Thymus (tissue), 11 donors: ENCODE measurements around the gene ITPR1. TPM values are rescaled to one million over a fixed set of nuclear protein-coding genes. Genes with fewer than 3 reads are reported as not detected.

Experiments used
- DNase-seq, 9 donors: peaks; one replicate each; pipeline ENCODE4 v3.0.0-alpha.2; 2013; ENCODE audit warnings: low spot score in 9 of 9, low read depth in 6 of 9, missing footprints in 1 of 9
- H3K27ac ChIP-seq, 2 donors: one replicate each; pipeline ENCODE4 v1.5.1; 2013; ENCODE audit warnings: control low read depth in 1 of 2, low read depth in 1 of 2, low read length in 1 of 2, mild to moderate bottlenecking in 1 of 2, moderate library complexity in 1 of 2
- H3K27me3 ChIP-seq, 2 donors: one replicate each; pipeline ENCODE4 v1.5.1; 2013; ENCODE audit warnings: low read length in 1 of 2; ENCODE audit not compliant: control insufficient read depth in 2 of 2, insufficient read depth in 1 of 2
- H3K36me3 ChIP-seq, 2 donors: one replicate each; pipeline ENCODE4 v1.5.1; 2013; ENCODE audit warnings: low read length in 1 of 2, mild to moderate bottlenecking in 1 of 2, moderate library complexity in 1 of 2; ENCODE audit not compliant: control insufficient read depth in 2 of 2, insufficient read depth in 2 of 2
- H3K4me1 ChIP-seq, 2 donors: one replicate each; pipeline ENCODE4 v1.5.1; 2013; ENCODE audit warnings: low read length in 2 of 2; ENCODE audit not compliant: control insufficient read depth in 2 of 2, insufficient read depth in 2 of 2
- H3K4me3 ChIP-seq, 2 donors: one replicate each; pipeline ENCODE4 v1.5.1; 2013; ENCODE audit warnings: low read length in 2 of 2, control low read depth in 1 of 2, mild to moderate bottlenecking in 1 of 2
- H3K9me3 ChIP-seq, 2 donors: one replicate each; pipeline ENCODE4 v1.5.1; 2013; ENCODE audit warnings: low read length in 1 of 2, mild to moderate bottlenecking in 1 of 2; ENCODE audit not compliant: control insufficient read depth in 2 of 2, insufficient read depth in 1 of 2
- WGBS: extraction: QIAGEN DNeasy Blood & Tissue Kit; methylation state at CpG from one replicate; pipeline ENCODE4 v1.1.7; 2013; 5-methylcytosine and 5-hydroxymethylcytosine counted together
- polyA plus RNA-seq: library from polyadenylated mRNA; stranded (reverse); fragments of 200-250 nt; gene quantifications from one replicate; pipeline ENCODE4 v1.2.3, GENCODE V29; 2013
- total RNA-seq: library from RNA; stranded (reverse); fragments of 120-200 nt; gene quantifications from one replicate; pipeline ENCODE4 v1.2.4, GENCODE V29; 2013
- donor health status: healthy.

Gene ITPR1
- total and polyA plus RNA-seq, 2 donors, result 23.9 to 36.6 TPM

DNA sequence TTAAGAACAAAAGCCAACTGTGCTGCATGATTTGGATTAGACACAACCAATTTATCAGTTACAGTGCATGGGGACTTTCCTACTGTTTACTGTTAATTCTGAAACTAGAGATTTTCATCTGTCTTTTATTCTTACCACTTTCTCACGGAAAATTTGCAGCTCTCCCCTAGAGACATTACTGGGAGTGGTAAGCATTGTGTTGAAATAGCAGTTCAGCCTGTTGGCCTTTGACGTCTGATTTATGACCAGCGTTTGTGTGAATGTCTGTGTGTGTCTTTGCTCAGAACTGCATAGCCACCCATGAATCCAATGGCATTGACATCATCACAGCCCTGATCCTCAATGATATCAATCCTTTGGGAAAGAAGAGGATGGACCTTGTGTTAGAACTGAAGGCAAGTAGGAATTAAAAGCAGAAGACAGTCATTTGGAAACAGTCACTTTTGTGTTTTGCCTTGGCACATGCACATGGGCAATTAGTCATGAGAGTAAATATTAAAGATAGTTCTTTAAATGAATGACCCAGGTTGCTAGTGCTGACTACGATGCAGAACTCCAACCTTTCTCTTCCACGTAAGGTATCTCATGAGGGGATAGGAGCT is 283.9 kb downstream of the ITPR1 start:
- DNase-seq, result peak in 1 of 9 donors; percentile 13
- H3K27ac ChIP-seq, result peak overlapping the region in 1 of 2 donors; percentile 73

GRCh38 chr3:4778119-4778518 is 285.0 kb downstream of the ITPR1 start:
- peaks cover 0 to 1% of the 10 kb centered on the region in 2 donors for H3K4me1 ChIP-seq
- H3K27ac ChIP-seq, result no peak overlapping the region
- no peaks in the 10 kb centered on the region for H3K27me3 ChIP-seq
- WGBS, result 97% methylated on average over 2 of the region's 2 CpGs
- no peak overlapping the region for H3K4me3 ChIP-seq
- peak in 1 of 9 donors; percentile 19 for DNase-seq
- H3K9me3 ChIP-seq, result no peaks in the 10 kb centered on the region
- peaks cover 23 to 35% of the 10 kb centered on the region in 2 donors for H3K36me3 ChIP-seq

More for the DNA sequence above, 283.9 kb downstream of the ITPR1 start:
- Histone ChIP-seq H3K27me3 (no peaks in the 10 kb centered on the region), H3K36me3 (peaks cover 14 to 26% of the 10 kb centered on the region in 2 donors), H3K4me3 (no peak overlapping the region), H3K9me3 (no peaks in the 10 kb centered on the region), H3K4me1 (peaks cover 0 to 2% of the 10 kb centered on the region in 2 donors)
- 88% methylated on average over 5 of the region's 5 CpGs for WGBS

GRCh38 chr3:4778740-4779139 is 285.6 kb downstream of the ITPR1 start:
- no peak overlapping the region for H3K27ac ChIP-seq
- peaks cover 29 to 40% of the 10 kb centered on the region in 2 donors for H3K36me3 ChIP-seq
- WGBS, result 98% methylated on average over 1 of the region's 1 CpG
- no peaks in the 10 kb centered on the region for H3K27me3 ChIP-seq
- no peak overlapping the region for H3K4me3 ChIP-seq
- H3K4me1 ChIP-seq, result peaks cover 0 to 2% of the 10 kb centered on the region in 2 donors
- no peaks in the 10 kb centered on the region for H3K9me3 ChIP-seq
- DNase-seq, result no peak

DNA sequence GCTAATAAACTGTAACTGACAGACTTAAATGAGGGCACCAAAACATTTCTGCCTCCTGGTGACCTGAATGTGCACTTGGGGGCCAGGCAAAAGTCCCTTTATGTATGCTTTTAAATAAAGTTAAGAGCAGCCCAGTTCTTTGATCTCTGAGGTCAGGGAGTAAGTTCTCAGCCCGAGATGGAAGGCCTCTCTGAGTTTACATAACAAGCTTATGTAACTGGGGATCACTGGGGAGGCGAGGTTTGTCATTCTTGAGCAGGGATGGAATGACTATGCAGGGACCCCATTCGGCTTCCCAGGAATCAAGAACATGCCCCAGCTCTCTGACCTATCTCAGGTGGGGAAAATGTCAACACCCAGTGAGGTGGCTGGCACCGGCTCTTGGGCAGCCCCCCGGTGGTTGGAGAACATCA is 287.4 kb downstream of the ITPR1 start:
- no peak overlapping the region for H3K27ac ChIP-seq

GRCh38 chr3:4782095-4782494 is 288.9 kb downstream of the ITPR1 start:
- Histone ChIP-seq H3K4me1 (peaks cover 0 to 2% of the 10 kb centered on the region in 2 donors), H3K27me3 (no peaks in the 10 kb centered on the region), H3K36me3 (peaks cover 42 to 44% of the 10 kb centered on the region in 2 donors), H3K27ac (no peak overlapping the region), H3K4me3 (no peak overlapping the region), H3K9me3 (no peaks in the 10 kb centered on the region)
- WGBS, result 97% methylated on average over 3 of the region's 3 CpGs
- no peak for DNase-seq

More for the DNA sequence above, 287.4 kb downstream of the ITPR1 start:
- no peak overlapping the region for H3K4me3 ChIP-seq
- peaks cover 0 to 2% of the 10 kb centered on the region in 2 donors for H3K4me1 ChIP-seq
- no peak for DNase-seq
- H3K27me3 ChIP-seq, result no peaks in the 10 kb centered on the region
- WGBS, result 96% methylated on average over 5 of the region's 5 CpGs
- peaks cover 38 to 44% of the 10 kb centered on the region in 2 donors for H3K36me3 ChIP-seq
- H3K9me3 ChIP-seq, result no peaks in the 10 kb centered on the region

DNA sequence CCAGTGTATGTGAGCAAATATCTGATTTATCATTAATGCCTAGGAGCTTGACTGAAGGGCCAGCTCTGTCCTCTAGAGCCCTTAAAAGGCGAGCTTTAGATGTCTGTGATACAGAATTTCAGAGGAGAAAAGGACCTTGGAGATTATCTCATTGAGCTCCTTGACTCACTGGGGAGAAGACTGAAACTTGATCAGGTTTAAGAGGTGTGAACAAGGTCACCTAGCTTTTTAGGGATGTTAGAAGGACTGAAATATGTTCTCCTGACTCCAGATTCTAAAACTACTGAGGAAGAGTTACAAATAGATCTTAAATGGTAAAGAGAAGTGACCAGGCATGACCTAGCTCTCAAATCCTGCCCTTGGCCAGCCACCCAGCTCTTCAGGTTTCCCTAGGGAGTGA is 292.4 kb downstream of the ITPR1 start:
- Histone ChIP-seq H3K27ac (no peak overlapping the region), H3K36me3 (peaks cover 50 to 56% of the 10 kb centered on the region in 2 donors)

GRCh38 chr3:4786431-4786830 is 293.3 kb downstream of the ITPR1 start:
- Histone ChIP-seq H3K36me3 (peaks cover 55 to 57% of the 10 kb centered on the region in 2 donors), H3K4me3 (no peak overlapping the region), H3K4me1 (peaks cover 0 to 2% of the 10 kb centered on the region in 2 donors)

More for the DNA sequence above, 292.4 kb downstream of the ITPR1 start:
- no peaks in the 10 kb centered on the region for H3K27me3 ChIP-seq
- H3K9me3 ChIP-seq, result no peaks in the 10 kb centered on the region
- H3K4me3 ChIP-seq, result no peak overlapping the region
- H3K4me1 ChIP-seq, result peaks cover 0 to 2% of the 10 kb centered on the region in 2 donors
- no peak for DNase-seq
- 98% methylated on average over 1 of the region's 1 CpG for WGBS

GRCh38 chr3:4791358-4791757 is 298.2 kb downstream of the ITPR1 start:
- Histone ChIP-seq H3K27me3 (no peaks in the 10 kb centered on the region), H3K36me3 (peaks cover 51 to 63% of the 10 kb centered on the region in 2 donors), H3K27ac (no peak overlapping the region), H3K4me1 (no peaks in the 10 kb centered on the region), H3K9me3 (no peaks in the 10 kb centered on the region), H3K4me3 (no peak overlapping the region)
- no peak for DNase-seq
- over 99% methylated on average over 4 of the region's 4 CpGs for WGBS

More at GRCh38 chr3:4786431-4786830, 293.3 kb downstream of the ITPR1 start:
- no peaks in the 10 kb centered on the region for H3K9me3 ChIP-seq
- H3K27ac ChIP-seq, result no peak overlapping the region
- no peaks in the 10 kb centered on the region for H3K27me3 ChIP-seq
- WGBS, result over 99% methylated on average over 3 of the region's 3 CpGs
- DNase-seq, result no peak

DNA sequence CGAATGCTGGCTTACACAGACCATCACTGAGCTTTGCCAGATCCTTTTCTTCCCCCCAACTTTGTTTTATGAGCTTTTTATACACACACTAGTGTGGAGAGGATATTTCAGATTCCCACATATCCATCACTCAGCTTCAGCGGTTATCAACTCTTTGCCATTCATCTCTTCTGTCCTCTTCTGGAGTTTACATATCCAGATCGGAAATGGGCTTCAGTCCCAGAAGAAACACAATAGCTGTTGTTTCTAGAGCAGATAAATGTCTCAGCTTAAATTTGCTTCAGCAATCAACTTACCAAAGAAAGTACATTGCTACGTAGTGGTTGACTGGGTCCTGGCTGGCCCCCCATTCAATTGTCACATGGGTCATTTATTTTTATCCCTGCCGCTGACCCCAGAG is 300.2 kb downstream of the ITPR1 start:
- no peaks in the 10 kb centered on the region for H3K27me3 ChIP-seq
- H3K36me3 ChIP-seq, result peaks cover 53 to 62% of the 10 kb centered on the region in 2 donors
- H3K27ac ChIP-seq, result no peak overlapping the region
- no peak for DNase-seq
- H3K4me3 ChIP-seq, result no peak overlapping the region
- no peaks in the 10 kb centered on the region for H3K9me3 ChIP-seq
- no peaks in the 10 kb centered on the region for H3K4me1 ChIP-seq
- 96% methylated on average over 5 of the region's 5 CpGs for WGBS
